ENCODE data around the gene SBK1. TPM values are rescaled to one million over a fixed set of nuclear protein-coding genes. Genes with fewer than 3 reads are reported as not detected.

The SBK1 gene
- total RNA-seq, 1 experiment from 2014 or later: 18.4 TPM

DNA sequence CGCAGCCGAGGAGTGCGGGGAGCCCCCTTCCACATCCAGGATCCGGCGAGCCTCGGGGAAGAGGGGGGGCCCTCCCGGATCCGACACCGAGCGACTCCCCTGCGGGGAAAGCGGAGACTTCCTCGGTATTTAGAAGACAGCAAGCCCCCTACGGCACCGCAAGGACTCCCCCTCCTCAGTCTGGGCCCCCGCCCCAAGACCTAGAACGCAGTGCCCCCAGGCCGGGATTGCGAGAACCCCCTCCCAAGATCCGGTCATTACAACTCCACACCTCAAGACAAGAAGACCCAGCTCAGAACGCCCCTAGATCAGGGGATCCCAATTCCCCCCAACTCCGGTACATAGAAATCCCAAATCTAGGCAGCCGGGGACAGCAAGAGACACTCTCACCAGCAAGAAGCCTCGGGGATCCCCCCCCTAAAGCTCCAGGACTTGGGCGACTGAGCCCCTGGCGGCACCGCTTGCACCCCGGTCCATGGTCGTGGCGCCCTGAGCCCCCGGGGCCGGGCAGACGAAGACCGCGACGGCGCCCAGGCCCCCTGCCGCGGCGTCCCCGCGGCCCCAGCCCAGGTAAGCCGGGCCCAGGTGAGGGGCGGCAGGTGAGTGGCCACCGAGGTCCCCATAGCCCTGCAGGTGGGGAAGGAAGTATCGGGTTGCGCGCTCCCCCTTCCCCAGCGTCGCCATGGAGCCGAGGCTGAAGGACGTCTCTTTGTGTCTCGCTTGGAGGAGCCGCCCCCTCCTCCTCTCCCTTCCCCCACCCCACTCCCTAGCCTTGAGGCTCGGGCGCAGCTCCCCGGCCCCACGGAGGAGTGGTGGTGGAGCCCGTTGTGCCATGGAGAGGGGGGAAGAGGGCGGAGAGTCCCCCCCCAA is 641 bp downstream of the SBK1 start:
- intact Hi-C loops (cut with micrococcal nuclease; ENCODE audit: unreplicated experiment): no loop called here
- peaks cover 19% of the 10 kb centered on the region; the same call in 1 of the 2 replicates for H3F3A ChIP-seq (ENCODE audit: insufficient read depth, low read depth)
- no peaks in the 10 kb centered on the region for H3K9me3 ChIP-seq (ENCODE audit: insufficient read depth, low read depth)
- POLR2A ChIA-PET (ENCODE audit: unreplicated experiment): interaction anchor here (1.0 kb wide), 1 partner anchor 304 kb away, joined by 18 read pairs; the partner anchor contains the start of gene SULT1A2
- BruUV-seq (replicated peaks): TSS peak; percentile 26
- peak overlapping the region; percentile 98 for H3K4me2 ChIP-seq
- no peaks in the 10 kb centered on the region for H3K79me2 ChIP-seq (ENCODE audit: low read depth)
- peak in 1 of 2 experiments; percentile 48 for DNase-seq
- H3K27ac ChIP-seq: no peak overlapping the region
- no peaks in the 10 kb centered on the region for H3K9me2 ChIP-seq (ENCODE audit: insufficient read depth)
- H3K4me1 ChIP-seq (replicated peaks; ENCODE audit: insufficient read depth): 0 out of 2 replicates have a peak, but pooled peaks cover 6% of the 10 kb centered on the region
- CTCF ChIA-PET: no interaction called here
- H3K27me3 ChIP-seq (ENCODE audit: insufficient read depth, low read depth): peaks cover 19% of the 10 kb centered on the region; the same call in 1 of the 2 replicates
- H3K36me3 ChIP-seq (ENCODE audit: low read depth): no peaks in the 10 kb centered on the region
- no peaks in the 10 kb centered on the region; the same call in 1 of the 2 replicates for H4K20me1 ChIP-seq (ENCODE audit: insufficient read depth)
- peak overlapping the region; percentile 86 for H2AFZ ChIP-seq
- peak overlapping the region; percentile 62 for H3K4me3 ChIP-seq
- TF ChIP-seq EZH2 (IDR thresholded peaks at IDR 0.05; ENCODE audit: low read depth): no peak
- TF ChIP-seq, protein P1, sequence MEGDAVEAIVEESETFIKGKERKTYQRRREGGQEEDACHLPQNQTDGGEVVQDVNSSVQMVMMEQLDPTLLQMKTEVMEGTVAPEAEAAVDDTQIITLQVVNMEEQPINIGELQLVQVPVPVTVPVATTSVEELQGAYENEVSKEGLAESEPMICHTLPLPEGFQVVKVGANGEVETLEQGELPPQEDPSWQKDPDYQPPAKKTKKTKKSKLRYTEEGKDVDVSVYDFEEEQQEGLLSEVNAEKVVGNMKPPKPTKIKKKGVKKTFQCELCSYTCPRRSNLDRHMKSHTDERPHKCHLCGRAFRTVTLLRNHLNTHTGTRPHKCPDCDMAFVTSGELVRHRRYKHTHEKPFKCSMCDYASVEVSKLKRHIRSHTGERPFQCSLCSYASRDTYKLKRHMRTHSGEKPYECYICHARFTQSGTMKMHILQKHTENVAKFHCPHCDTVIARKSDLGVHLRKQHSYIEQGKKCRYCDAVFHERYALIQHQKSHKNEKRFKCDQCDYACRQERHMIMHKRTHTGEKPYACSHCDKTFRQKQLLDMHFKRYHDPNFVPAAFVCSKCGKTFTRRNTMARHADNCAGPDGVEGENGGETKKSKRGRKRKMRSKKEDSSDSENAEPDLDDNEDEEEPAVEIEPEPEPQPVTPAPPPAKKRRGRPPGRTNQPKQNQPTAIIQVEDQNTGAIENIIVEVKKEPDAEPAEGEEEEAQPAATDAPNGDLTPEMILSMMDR (conservative IDR thresholded peaks at IDR 0.05): no peak

DNA sequence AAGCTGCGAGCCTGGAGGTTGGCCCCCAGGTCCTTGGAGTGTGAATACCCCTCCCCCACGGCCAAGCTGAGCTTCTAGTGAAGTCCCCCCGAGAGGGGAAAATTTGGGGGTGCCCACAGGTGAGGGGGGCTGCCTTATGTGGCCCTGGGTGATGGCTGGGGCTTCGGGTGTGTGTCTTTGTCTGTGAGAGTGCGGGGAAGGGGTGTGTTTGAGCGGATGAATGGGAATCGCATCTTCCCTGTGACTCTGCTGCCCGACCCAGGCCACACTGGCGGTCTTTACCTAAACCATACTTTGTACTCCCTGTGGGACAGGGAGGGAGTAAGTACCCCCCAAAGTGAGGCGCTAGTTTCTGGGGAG is 1.3 kb downstream of the SBK1 start:
- no peak overlapping the region for H3K27ac ChIP-seq
- no peaks in the 10 kb centered on the region for H3K9me3 ChIP-seq (ENCODE audit: insufficient read depth, low read depth)
- POLR2A ChIA-PET (ENCODE audit: unreplicated experiment): no interaction called here
- no peaks in the 10 kb centered on the region; the same call in 1 of the 2 replicates for H4K20me1 ChIP-seq (ENCODE audit: insufficient read depth)
- intact Hi-C loops (cut with micrococcal nuclease; ENCODE audit: unreplicated experiment): no loop called here
- BruUV-seq (replicated peaks): no TSS peak
- no peak for DNase-seq
- no peaks in the 10 kb centered on the region for H3K36me3 ChIP-seq (ENCODE audit: low read depth)
- peaks cover 19% of the 10 kb centered on the region; the same call in 1 of the 2 replicates for H3K27me3 ChIP-seq (ENCODE audit: insufficient read depth, low read depth)
- no peaks in the 10 kb centered on the region for H3K9me2 ChIP-seq (ENCODE audit: insufficient read depth)
- TF ChIP-seq EZH2 (IDR thresholded peaks at IDR 0.05; ENCODE audit: low read depth): no peak
- TF ChIP-seq, protein P1 (conservative IDR thresholded peaks at IDR 0.05): no peak
- H3K4me2 ChIP-seq: peak overlapping the region; percentile 98
- H3K4me1 ChIP-seq (replicated peaks; ENCODE audit: insufficient read depth): 0 out of 2 replicates have a peak, but pooled peaks cover 6% of the 10 kb centered on the region
- peaks cover 19% of the 10 kb centered on the region; the same call in 1 of the 2 replicates for H3F3A ChIP-seq (ENCODE audit: insufficient read depth, low read depth)
- H2AFZ ChIP-seq: no peak overlapping the region
- no peak overlapping the region; the same call in 1 of the 2 replicates for H3K4me3 ChIP-seq
- H3K79me2 ChIP-seq (ENCODE audit: low read depth): no peaks in the 10 kb centered on the region
- CTCF ChIA-PET: no interaction called here

DNA sequence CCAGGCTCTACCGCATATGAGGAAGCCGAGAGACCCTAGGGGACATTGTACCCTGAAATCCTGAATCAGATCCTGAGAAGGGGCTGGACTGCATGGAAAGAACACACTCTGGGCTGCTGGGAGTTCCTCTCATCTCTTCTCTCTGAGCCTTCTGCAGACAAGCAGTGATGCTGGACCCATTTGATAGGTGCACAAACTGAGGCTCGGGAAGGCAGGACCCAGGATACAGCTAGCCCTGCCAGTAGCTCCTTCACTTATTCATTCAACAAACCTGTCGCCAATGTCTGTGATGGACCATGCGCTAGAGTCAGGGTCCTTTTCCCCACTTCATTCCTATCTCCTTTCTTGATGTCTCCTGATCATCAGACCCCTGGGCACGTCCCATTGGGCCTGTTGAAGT is 1.9 kb downstream of the SBK1 start:
- Histone ChIP-seq H3K9me3 (ENCODE audit: insufficient read depth, low read depth) (no peaks in the 10 kb centered on the region), H3F3A (ENCODE audit: insufficient read depth, low read depth) (peaks cover 19% of the 10 kb centered on the region; the same call in 1 of the 2 replicates), H3K27me3 (ENCODE audit: insufficient read depth, low read depth) (peaks cover 19% of the 10 kb centered on the region; the same call in 1 of the 2 replicates), H3K4me3 (no peak overlapping the region), H2AFZ (no peak overlapping the region), H3K36me3 (ENCODE audit: low read depth) (no peaks in the 10 kb centered on the region), H4K20me1 (ENCODE audit: insufficient read depth) (no peaks in the 10 kb centered on the region; the same call in 1 of the 2 replicates), H3K27ac (no peak overlapping the region), H3K4me1 (replicated peaks; ENCODE audit: insufficient read depth) (0 out of 2 replicates have a peak, but pooled peaks cover 6% of the 10 kb centered on the region), H3K9me2 (ENCODE audit: insufficient read depth) (no peaks in the 10 kb centered on the region), H3K4me2 (no peak overlapping the region), H3K79me2 (ENCODE audit: low read depth) (no peaks in the 10 kb centered on the region)
- DNase-seq: no peak
- BruUV-seq (replicated peaks): no TSS peak
- intact Hi-C loops (cut with micrococcal nuclease; ENCODE audit: unreplicated experiment): no loop called here
- ChIA-PET POLR2A (ENCODE audit: unreplicated experiment) (no interaction called here), CTCF (interaction anchor here (0.7 kb wide), 1 partner anchor 17 kb away, joined by 3 read pairs; no protein-coding TSS in a partner anchor)
- TF ChIP-seq EZH2 (IDR thresholded peaks at IDR 0.05; ENCODE audit: low read depth): no peak
- TF ChIP-seq, protein P1 (conservative IDR thresholded peaks at IDR 0.05): no peak
